HG02870 (cell line): ENCODE measurements around the gene ANO10.

Experiments
- ATAC-seq: cut with Tn5 transposase; IDR thresholded peaks from one replicate; pipeline ENCODE4 v1.9.1; 2021; ENCODE audit warnings: mild to moderate bottlenecking, moderate library complexity; ENCODE audit not compliant: unreplicated experiment

ANO10 gene

GRCh38 chr3:43353923-43354670 is 267.7 kb downstream of the ANO10 start:
- no peak for ATAC-seq

GRCh38 chr3:43353393-43353792 is 268.4 kb downstream of the ANO10 start:
- no peak for ATAC-seq

- no peak for ATAC-seq
These were observed 272.1 kb downstream of the ANO10 start for GRCh38 chr3:43349716-43350115.

DNA sequence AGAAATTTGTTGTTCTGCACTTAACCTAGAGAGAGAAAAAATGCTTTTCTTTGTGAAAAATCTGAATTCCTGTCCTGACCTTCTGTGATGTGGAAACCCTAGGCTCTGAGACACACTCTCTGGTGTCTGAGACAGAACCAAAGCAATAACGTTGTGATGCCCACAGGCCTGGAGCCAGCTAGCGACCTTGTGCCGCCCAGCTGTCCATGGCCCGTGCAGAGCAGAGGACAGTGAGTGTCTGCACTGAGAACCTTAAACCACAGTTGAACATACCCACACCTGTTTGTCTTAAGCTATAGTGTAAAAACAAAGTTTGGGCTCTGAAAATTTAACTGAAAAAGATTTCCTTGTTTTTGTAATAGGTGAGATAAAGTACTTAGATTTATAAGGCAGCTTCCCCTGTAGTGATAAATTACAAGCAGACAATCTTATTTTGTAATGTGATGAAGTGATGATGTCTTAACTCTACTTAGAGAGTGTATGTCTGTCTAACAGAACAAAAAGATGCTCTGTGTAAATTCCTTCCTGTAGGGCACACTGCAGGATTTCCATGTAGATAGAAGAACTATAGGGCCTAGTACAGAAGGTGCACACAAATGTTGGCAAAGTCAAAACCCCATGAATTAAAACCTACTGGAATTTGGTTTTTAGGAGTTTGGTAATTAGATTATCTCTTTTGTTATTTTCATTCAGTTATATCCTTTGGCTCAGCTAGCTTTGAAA is 272.8 kb downstream of the ANO10 start:
- ATAC-seq, result no peak

- ATAC-seq, result no peak
These were observed 273.5 kb downstream of the ANO10 start for GRCh38 chr3:43348350-43348749.

- ATAC-seq, result no peak
These were observed 274.0 kb downstream of the ANO10 start for GRCh38 chr3:43347774-43348173.

DNA sequence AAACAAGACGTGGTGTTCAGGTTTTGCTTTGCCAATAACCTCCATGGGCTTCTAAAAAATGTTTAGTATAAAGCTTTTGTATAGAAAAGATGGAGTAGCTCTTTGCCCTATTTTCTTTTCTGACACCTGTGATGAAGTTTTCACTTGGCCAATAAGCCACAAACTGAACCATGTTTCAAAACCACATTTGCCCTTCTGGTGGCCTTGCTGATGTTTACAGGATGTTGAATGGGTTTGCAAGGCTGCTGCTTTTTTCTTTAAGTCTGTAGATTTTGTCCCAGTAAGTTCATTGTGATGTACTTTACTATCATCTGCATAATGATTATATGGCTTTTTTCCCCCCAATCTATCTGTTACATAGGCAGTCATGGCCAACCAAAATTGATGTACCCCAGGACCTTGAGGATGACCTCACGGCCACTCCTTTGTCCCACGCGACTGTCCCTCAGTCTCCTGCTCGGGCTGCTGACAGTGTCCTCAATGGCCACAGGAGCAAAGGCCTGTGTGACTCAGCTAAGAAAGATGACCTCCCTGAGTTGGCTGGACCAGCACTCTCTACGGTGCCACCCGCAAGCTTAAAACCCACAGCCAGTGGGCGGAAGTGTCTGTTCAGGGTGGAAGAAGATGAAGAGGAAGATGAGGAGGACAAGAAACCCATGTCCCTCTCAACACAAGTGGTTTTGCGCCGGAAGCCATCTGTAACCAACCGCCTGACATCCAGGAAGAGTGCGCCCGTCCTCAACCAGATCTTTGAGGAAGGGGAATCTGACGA is 274.6 kb downstream of the ANO10 start:
- ATAC-seq, result no peak

DNA sequence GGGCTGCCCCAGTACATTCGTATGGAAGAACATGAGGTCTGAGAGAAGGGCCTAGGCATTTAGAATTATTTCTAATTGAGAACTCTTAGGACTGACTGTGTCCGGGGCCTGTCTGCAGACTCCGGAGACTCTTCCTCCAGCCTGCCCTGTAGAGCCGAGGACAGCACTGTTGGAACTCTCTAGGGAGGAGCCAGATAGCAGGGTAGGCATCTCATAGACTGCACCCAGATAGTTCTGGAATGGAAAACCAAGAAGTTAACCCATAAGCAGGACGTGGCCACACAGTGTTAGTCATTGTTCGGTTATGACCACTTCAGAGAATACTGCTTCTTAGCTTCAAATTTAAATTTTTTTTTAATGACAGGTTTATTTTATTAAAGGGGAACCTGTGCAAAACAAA is 275.9 kb downstream of the ANO10 start:
- ATAC-seq, result no peak

DNA sequence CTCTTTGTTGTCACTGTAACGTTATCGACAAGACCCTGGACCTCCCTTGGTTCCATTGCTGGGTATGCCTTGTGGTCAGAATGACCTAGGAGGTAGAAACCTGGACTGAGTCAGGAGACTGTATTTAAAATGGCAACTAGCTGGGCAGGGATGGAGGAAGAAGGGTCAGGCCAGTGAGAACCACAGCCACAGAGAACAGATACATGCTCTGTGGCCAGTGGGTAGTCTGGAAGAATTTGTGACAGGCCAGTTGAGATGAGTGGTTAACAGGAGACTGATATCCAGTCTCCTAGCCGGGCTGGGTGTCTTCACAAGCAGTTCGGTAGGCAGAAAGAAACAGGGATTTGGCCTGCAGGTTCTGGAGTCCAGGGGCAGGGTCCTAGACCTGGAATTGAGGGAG is 276.6 kb downstream of the ANO10 start:
- no peak for ATAC-seq

DNA sequence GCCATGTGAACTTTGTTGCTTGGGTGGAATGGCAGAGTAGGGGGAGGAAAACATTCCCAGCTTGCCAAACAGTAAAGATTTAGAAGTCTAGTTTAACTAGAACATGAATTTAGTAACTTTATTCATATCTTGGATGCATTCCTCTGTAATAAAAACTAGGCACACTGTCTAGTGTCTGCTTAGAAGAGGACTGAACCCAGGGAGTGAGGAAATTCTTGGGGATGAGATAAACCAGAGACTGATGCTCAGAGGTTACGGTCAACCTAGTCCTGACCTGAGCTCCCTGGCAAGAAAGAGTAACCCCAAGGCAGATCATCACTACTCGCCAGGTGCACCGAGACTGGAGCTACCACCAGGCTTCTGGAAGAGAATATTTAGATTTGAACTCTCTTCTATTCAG is 277.3 kb downstream of the ANO10 start:
- no peak for ATAC-seq

- ATAC-seq, result no peak
These were observed 278.0 kb downstream of the ANO10 start for GRCh38 chr3:43343815-43344214.

DNA sequence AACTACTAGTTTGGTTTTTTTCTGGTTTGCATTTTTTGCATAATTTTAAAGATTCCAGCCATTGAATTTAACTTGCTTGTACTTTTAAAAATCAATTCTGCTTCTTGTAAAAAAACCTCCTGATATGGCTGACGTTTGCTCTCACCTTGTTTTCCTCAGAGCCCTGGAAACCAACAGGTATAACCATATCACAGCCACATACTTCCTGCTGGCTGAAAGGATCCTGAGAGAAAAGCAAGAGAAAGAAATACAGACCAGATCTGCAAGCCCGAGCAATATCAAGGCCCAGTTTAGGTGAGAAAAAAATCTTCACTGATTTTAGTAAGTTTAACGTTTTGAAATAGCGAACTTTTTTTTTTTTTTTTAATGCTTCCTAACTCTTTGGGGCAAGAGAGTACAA is 278.6 kb downstream of the ANO10 start:
- ATAC-seq, result no peak

GRCh38 chr3:43341788-43342187 is 280.0 kb downstream of the ANO10 start:
- ATAC-seq, result no peak

- no peak for ATAC-seq
These were observed 281.4 kb downstream of the ANO10 start for GRCh38 chr3:43340403-43340802.

DNA sequence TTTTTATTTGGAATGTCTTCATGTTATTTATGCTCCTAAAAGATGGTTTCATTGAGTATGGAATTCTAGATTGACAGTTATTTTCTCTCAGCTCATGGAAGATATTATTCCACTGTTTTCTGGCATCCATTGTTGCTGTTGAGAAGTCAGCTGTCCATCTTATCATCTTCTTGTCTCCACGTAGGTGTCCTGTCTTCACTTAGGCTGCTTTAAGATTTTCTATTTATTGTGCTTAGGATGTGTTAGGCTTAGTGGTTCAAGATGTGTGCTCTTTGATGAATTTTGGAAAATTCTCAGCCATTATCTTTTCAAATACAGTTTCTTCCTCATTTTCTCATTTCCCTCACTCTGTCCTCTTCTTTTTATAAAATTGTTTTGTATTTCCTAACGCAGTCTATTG is 283.5 kb downstream of the ANO10 start:
- no peak for ATAC-seq

DNA sequence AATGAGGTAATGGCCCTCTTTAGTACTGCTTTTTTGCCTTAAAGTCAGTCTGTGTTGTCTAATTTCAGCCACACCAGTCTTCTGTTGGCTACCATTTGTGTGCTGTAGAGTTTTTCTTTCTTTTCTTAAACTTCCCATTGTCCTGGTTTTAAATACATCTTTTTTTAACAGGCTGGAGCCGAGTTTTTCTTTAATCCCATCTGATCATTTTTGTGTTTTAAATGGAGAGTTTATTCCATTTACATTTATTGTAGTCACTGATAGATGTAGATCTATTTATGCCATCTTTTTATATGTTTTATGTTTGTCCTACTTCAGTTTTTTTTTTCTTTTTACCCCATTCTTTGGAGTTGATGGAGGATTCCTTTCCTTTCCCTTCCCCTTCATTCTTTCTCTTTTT is 286.0 kb downstream of the ANO10 start:
- no peak for ATAC-seq

DNA sequence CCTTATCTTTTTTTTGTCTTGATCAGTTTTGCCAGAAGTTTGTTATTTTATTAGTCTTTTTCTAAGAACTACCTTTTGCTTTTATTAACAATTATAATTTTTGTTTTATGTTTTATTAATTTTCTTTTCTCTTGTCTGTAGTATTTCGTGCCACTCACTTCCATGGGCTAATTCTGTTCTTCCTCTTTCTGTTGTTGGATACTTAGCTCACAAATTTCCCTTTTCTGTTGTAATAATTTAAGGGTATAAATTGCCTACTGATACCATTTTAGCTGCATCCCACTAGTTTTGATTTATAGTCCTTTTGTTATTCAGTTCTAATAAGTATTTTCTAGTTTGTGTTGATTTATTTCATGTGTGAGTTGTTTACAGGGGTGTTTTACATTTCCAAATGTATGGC is 286.8 kb downstream of the ANO10 start:
- ATAC-seq, result no peak

DNA sequence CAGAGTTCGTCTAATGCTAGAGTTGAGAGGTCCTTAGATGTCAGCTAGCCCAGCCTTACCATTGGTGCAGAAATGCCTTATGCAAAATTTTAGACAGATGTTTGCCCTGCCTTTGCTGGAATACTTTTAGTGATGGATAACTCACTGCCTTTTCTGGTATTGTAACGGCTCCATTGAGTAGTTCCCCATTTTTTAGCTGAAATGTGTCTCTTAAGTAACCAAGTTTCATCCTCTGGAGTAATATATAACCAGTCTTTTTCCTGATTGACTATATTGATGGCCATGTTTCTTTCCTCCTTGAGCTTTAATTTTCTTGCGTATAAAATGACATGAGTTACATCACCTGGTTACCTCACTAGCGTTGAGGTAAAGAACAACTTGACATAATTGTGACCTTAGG is 290.4 kb downstream of the ANO10 start:
- no peak for ATAC-seq

- no peak for ATAC-seq
These were observed 290.8 kb downstream of the ANO10 start for GRCh38 chr3:43330981-43331380.

DNA sequence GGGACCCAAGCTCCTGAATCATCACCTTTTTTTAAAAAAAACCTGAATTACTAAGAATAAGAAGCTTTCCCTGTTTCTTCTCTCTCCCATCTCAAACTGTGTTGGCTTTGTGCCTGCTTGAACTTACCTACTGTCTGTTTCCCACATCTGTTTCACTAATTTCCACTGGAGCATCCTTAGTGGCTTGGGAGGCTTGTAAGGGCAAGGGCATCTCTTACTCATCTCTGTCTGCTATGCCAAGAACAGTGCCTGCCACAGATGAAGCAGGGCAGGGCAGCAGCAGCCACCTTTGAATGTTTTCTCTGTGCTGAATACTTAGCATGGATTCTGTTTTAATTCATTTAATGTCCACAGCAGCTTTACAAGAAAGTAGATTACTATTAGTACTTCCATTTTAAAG is 293.2 kb downstream of the ANO10 start:
- no peak for ATAC-seq

- ATAC-seq, result no peak
These were observed 294.2 kb downstream of the ANO10 start for GRCh38 chr3:43327582-43327979.
